H1 (cell line): ENCODE measurements around the gene TNNT3. TPM values are rescaled to one million over a fixed set of nuclear protein-coding genes. Genes with fewer than 3 reads are reported as not detected.

Source experiments
- BCL11A ChIP-seq, 2 experiments: IDR thresholded peaks; one replicate each; pipeline ENCODE4 v1.6.1; 2011; ENCODE audit warnings: low read depth in 2 of 2, low read length in 2 of 2, mild to moderate bottlenecking in 2 of 2
- HDAC2 ChIP-seq, 2 experiments: fragments of 300-600 bp in 1 of 2; sonication (generic) in 1 of 2; IDR thresholded peaks; 2 replicates each; pipeline ENCODE4 v1.6.1; 2011 to 2012; ENCODE audit warnings: low read depth in 2 of 2, low read length in 2 of 2, mild to moderate bottlenecking in 2 of 2, moderate library complexity in 2 of 2, borderline replicate concordance in 1 of 2, inconsistent platforms in 1 of 2
- NANOG ChIP-seq: IDR thresholded peaks from 2 replicates; pipeline ENCODE4 v1.6.1; 2011; ENCODE audit warnings: low read length, low read depth, mild to moderate bottlenecking, inconsistent platforms; ENCODE audit not compliant: insufficient read depth, poor library complexity, severe bottlenecking
- POLR2A ChIP-seq, 2 experiments: IDR thresholded peaks; 1 replicate in 1 of 2; 2 replicates in 1 of 2; pipeline ENCODE4 v1.6.1; 2011; ENCODE audit warnings: low read depth in 2 of 2, low read length in 2 of 2, mild to moderate bottlenecking in 2 of 2; ENCODE audit errors: control extremely low read depth in 1 of 2
- RBBP5 ChIP-seq: IDR thresholded peaks from 2 replicates; pipeline ENCODE4 v1.7.1; 2012; ENCODE audit warnings: low read depth, mild to moderate bottlenecking, inconsistent platforms, low read length, moderate library complexity, borderline replicate concordance
- SIN3A ChIP-seq, 2 experiments: IDR thresholded peaks in 1 of 2; conservative IDR thresholded peaks in 1 of 2; 2 replicates each; pipeline ENCODE4 v1.6.1; 2011 to 2012; ENCODE audit warnings: low read length in 2 of 2, improper control_type of control experiment in 1 of 2, low read depth in 1 of 2, mild to moderate bottlenecking in 1 of 2
- TEAD4 ChIP-seq: IDR thresholded peaks from 2 replicates; pipeline ENCODE4 v1.6.1; 2012; ENCODE audit warnings: low read depth, low read length, inconsistent platforms, mixed read lengths
- polyA plus RNA-seq, 7 experiments: library from polyadenylated mRNA; depleted of rRNA in 3 of 7; stranded (reverse) in 5 of 7; unstranded in 2 of 7; fragments of >200 nt in 5 of 7; fragments of 200-250 nt in 2 of 7; gene quantifications; 1 replicate in 5 of 7; 2 replicates in 1 of 7; 4 replicates in 1 of 7; pipeline versions ENCODE4 v1.2.1 to v1.2.3, GENCODE V29; 2011 to 2013; ENCODE audit warnings: missing spikeins in 2 of 7, mixed read lengths in 2 of 7
- total RNA-seq: library from RNA; stranded (reverse); fragmentation: NEBNext Ultra II Directional; extraction: Animal tissue kit (Norgen Biotek cat#: 25700); gene quantifications from 2 replicates; pipeline ENCODE4 v1.2.1, GENCODE V29; 2021
- TF ChIP-seq, protein P1 (sequence below): IDR thresholded peaks from 2 replicates; pipeline ENCODE4 v1.6.1; 2012; ENCODE audit warnings: low read length, inconsistent platforms

Gene TNNT3
- total and polyA plus RNA-seq, 2 of the 8 experiments (the other 6 are each of a cell fraction or from before 2014, with no cell fraction given) = not detected

DNA sequence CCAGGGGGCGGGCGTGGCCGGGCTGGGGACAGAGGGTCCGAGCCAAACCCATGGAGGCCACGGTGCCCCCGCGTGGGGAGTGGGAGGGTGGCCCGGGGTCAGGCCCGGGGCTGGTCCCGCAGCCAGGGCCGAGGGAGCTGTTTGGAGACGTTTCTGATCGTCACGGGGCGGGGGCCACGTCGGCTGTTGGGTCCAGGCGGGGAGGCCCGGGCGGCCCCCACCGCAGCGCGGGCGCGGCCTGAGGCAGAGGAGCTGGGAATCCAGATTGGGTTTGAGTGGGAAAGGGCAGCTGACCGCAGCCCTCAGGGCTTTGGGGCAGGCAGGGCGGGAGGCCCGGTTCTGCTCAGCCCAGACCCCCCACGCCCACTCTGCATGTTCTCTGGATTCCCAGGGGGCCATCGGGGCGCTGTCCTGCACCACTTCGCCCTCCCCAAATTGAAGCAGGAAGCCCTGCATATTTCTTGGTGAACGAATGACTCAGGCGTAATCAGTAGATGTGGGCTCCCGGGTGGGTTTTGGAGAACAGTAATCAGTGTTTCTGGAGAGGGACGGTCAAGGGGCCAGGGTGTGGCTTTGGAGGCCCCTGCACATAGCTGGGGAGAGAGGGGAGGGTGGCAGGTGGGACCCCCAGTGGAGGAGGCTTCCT is 28.2 kb downstream of the TNNT3 start (continued):
- no peak for TF ChIP-seq NANOG
- no peak for TF ChIP-seq BCL11A (IDR thresholded peaks at IDR 0.05; ENCODE audit: low read depth in 2 of 2, low read length in 2 of 2)
- no peak for TF ChIP-seq RBBP5
- no peak for TF ChIP-seq HDAC2 (IDR thresholded peaks at IDR 0.05; ENCODE audit: borderline replicate concordance in 1 of 2, low read depth in 2 of 2, low read length in 2 of 2)
- no peak for TF ChIP-seq TEAD4
- TF ChIP-seq, protein P1, sequence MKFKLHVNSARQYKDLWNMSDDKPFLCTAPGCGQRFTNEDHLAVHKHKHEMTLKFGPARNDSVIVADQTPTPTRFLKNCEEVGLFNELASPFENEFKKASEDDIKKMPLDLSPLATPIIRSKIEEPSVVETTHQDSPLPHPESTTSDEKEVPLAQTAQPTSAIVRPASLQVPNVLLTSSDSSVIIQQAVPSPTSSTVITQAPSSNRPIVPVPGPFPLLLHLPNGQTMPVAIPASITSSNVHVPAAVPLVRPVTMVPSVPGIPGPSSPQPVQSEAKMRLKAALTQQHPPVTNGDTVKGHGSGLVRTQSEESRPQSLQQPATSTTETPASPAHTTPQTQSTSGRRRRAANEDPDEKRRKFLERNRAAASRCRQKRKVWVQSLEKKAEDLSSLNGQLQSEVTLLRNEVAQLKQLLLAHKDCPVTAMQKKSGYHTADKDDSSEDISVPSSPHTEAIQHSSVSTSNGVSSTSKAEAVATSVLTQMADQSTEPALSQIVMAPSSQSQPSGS = no peak
- TF ChIP-seq SIN3A (conservative IDR thresholded peaks at IDR 0.05 in 1 of 2, IDR thresholded peaks at IDR 0.05 in 1 of 2; ENCODE audit: low read depth in 1 of 2, low read length in 2 of 2) = no peak
- no peak for TF ChIP-seq POLR2A (IDR thresholded peaks at IDR 0.05; ENCODE audit: control extremely low read depth in 1 of 2, low read depth in 2 of 2, low read length in 2 of 2)
- TF ChIP-seq, all 59 proteins: peak for 0
